LNCAP (cell line): ENCODE results near the gene TMEM135.

Experiments
- CTCF ChIP-seq: fragments of 450-650 bp; IDR thresholded peaks from 2 replicates; pipeline ENCODE4 v1.5.1; 2017; ENCODE audit warnings: mild to moderate bottlenecking

The TMEM135 gene

GRCh38 chr11:87331273-87331672 is 293.5 kb downstream of the TMEM135 start:
- no peak for TF ChIP-seq CTCF

- TF ChIP-seq CTCF = no peak
Observed at GRCh38 chr11:87338046-87338639, 300.4 kb downstream of the TMEM135 start.

GRCh38 chr11:87339416-87339815 is 301.7 kb downstream of the TMEM135 start:
- TF ChIP-seq CTCF = no peak

DNA sequence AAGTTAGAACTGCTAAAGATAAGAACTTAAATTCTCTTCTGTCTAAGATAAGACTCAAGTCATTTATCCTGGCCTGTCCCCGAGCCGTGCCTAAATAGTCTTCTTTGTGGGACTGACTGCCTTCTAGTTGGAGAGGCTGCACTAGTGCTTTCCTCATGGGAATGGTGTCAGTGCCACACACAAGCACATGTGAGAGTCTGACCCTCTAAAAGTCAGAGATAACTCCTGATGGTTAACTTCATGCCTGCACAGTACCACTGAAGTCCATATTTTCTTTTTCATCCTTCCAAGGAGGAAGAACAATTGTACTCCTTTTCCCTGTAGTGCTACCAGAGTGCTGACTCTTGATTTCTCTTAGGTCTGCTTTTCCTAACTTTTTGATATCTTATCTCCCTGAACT is 309.7 kb downstream of the TMEM135 start:
- TF ChIP-seq CTCF = no peak

GRCh38 chr11:87347854-87348253 is 310.1 kb downstream of the TMEM135 start:
- no peak for TF ChIP-seq CTCF

DNA sequence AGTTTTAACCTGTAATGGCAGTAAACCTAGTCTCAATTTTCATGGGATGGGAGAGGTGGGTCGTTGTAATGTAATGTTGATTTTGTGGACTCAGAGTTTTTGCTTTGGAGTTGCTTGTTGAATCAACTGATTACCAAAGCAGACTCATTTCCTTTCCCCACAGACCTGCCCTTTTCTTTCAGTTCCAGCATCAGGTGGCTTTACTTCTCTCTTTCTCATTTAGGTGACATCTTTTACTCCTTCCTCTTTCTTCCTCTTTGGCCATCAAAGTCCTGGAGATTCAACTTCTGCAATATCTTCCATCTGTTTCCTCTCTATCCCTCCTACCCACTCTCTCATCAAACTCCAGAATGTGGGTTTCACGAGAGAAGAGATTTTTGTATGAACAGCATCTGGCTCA is 313.9 kb downstream of the TMEM135 start:
- no peak for TF ChIP-seq CTCF

DNA sequence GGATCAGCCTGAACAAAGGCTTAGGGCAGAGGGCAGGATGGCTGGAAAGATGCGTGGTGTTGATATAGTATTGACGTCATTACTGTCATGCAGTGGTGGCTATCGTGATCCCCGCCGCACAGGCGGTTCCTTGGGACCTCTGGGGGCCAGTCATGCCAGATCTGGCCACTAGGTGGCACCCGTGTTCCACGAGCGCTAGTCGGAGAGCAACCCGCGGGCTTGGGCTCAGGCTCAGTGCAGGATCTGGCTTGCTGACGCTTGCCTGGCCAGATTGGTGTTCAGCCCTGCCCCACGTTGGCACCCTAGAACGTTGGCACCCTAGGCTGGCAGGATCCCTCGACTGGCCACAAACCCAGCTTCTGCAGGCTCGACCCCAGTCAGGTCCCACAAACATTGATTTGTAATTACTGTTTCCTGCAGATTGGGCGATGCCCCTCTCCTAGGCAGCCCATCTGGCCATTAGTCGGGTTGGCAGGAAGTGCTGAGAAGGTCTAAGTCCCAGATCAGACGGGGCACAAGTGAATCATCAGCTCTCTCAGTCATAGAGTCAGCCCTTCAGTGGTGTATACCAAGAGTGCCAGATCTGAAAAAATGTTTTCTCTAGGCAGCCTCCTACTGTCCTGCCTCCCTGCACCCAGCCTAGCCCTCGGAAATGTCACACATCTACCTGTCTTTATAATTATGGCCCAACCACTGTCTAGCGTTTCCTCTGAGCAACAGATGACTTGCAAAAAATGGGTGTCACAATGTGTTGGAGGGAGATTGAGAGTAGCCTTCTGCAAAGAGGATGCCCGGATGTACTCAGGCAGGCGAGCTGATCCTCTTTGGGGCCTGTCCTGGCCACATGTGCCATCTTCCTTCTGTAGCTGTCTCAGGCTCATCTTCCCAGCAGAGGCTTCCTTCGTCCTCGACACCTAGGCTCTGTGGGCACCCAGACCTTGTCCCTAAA is 315.3 kb downstream of the TMEM135 start:
- TF ChIP-seq CTCF = peak; percentile 97
